ENCODE measurements around the gene TCP1. TPM values are rescaled to one million over a fixed set of nuclear protein-coding genes. Genes with fewer than 3 reads are reported as not detected.

The TCP1 gene
- total and polyA plus RNA-seq, 2 of the 13 experiments (the other 11 are each of a cell fraction or from before 2014, with no cell fraction given), result 116 to 553 TPM

GRCh38 chr6:159761873-159762680 lies 27.3 kb downstream of the TCP1 start, which contains the start of gene ACAT2 (continued):
- TF ChIP-seq ZNF883 (CRISPR knock-in tag; IDR thresholded peaks at IDR 0.05; ENCODE audit: not compliant biosample characterization), result no peak
- no peak; the same call in 1 of the 2 replicates for TF ChIP-seq FOXA3 (CRISPR knock-in tag; IDR thresholded peaks at IDR 0.05)
- TF ChIP-seq BRD4 (CRISPR knock-in tag; IDR thresholded peaks at IDR 0.05), result peak; percentile 60; the same call in 1 of the 2 replicates
- TF ChIP-seq NFYC (CRISPR knock-in tag; IDR thresholded peaks at IDR 0.05), result peak; percentile 99
- peak; percentile 12; the same call in 1 of the 2 replicates for TF ChIP-seq JUND (CRISPR knock-in tag; IDR thresholded peaks at IDR 0.05)
- TF ChIP-seq ZNF432 (CRISPR knock-in tag; IDR thresholded peaks at IDR 0.05; ENCODE audit: borderline replicate concordance), result 0 out of 2 replicates have a peak, but pooled peaks have one; percentile 71
- TF ChIP-seq ZNF18 (CRISPR knock-in tag; IDR thresholded peaks at IDR 0.05; ENCODE audit: insufficient replicate concordance), result peak; percentile 32
- TF ChIP-seq WIZ (CRISPR knock-in tag; IDR thresholded peaks at IDR 0.05), result no peak; the same call in none of the 2 replicates
- peak; percentile 97 for TF ChIP-seq SRY (CRISPR knock-in tag; IDR thresholded peaks at IDR 0.05)
- peak; percentile 95 for TF ChIP-seq ZNF580 (CRISPR knock-in tag; IDR thresholded peaks at IDR 0.05; ENCODE audit: borderline replicate concordance, low read depth)
- peak; percentile 97 for TF ChIP-seq AGO2 (optimal IDR thresholded peaks at IDR 0.05; ENCODE audit: low read depth, low read length)
- peak; percentile 85 for TF ChIP-seq ZFX (CRISPR knock-in tag; IDR thresholded peaks at IDR 0.05; ENCODE audit: low read depth)
- peak; percentile 85 for TF ChIP-seq GMEB1 (CRISPR knock-in tag; IDR thresholded peaks at IDR 0.05; ENCODE audit: borderline replicate concordance)
- no peak for TF ChIP-seq NFIC (IDR thresholded peaks at IDR 0.05; ENCODE audit: low read length)
- TF ChIP-seq CSRNP2 (CRISPR knock-in tag; conservative IDR thresholded peaks at IDR 0.05; ENCODE audit: low read depth), result no peak
- TF ChIP-seq CBX1 (IDR thresholded peaks at IDR 0.05; ENCODE audit: low read depth), result no peak
- TF ChIP-seq NFE2L2 (IDR thresholded peaks at IDR 0.05; ENCODE audit: low read length), result no peak
- no peak; the same call in 1 of the 2 replicates for TF ChIP-seq SMAD9 (CRISPR knock-in tag; IDR thresholded peaks at IDR 0.05)
- TF ChIP-seq ZNF451 (CRISPR knock-in tag; IDR thresholded peaks at IDR 0.05), result peak; percentile 58; the same call in 1 of the 2 replicates
- peak; percentile 82; the same call in 1 of the 2 replicates for TF ChIP-seq ZNF264 (CRISPR knock-in tag; IDR thresholded peaks at IDR 0.05)
- no peak for TF ChIP-seq GLMP (CRISPR knock-in tag; IDR thresholded peaks at IDR 0.05; ENCODE audit: borderline replicate concordance)

Data from HepG2 (cell line).